Hematopoietic multipotent progenitor cell treated with erythropoietin and hydrocortisone succinate and interleukin-3 and kit ligand, for 17 days (in vitro differentiated cells): ENCODE results near the gene SCD.
"Not testable (repeated sequence)": the region's sequence is repeated elsewhere in the genome, so short reads cannot be mapped to it uniquely, and the experiment has no call there.

Source experiments
- DNase-seq: peaks from one replicate; pipeline ENCODE4 v3.0.0-alpha.2; 2015; ENCODE audit warnings: low spot score

Gene SCD

DNA sequence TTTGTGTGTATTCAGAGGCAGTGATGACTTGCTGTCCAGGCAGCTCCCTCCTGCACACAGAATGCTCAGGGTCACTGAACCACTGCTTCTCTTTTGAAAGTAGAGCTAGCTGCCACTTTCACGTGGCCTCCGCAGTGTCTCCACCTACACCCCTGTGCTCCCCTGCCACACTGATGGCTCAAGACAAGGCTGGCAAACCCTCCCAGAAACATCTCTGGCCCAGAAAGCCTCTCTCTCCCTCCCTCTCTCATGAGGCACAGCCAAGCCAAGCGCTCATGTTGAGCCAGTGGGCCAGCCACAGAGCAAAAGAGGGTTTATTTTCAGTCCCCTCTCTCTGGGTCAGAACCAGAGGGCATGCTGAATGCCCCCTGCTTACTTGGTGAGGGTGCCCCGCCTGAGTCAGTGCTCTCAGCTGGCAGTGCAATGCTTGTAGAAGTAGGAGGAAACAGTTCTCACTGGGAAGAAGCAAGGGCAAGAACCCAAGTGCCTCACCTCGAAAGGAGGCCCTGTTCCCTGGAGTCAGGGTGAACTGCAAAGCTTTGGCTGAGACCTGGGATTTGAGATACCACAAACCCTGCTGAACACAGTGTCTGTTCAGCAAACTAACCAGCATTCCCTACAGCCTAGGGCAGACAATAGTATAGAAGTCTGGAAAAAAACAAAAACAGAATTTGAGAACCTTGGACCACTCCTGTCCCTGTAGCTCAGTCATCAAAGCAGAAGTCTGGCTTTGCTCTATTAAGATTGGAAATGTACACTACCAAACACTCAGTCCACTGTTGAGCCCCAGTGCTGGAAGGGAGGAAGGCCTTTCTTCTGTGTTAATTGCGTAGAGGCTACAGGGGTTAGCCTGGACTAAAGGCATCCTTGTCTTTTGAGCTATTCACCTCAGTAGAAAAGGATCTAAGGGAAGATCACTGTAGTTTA, 15.8 kb downstream of the SCD start:
- no peak for DNase-seq

DNA sequence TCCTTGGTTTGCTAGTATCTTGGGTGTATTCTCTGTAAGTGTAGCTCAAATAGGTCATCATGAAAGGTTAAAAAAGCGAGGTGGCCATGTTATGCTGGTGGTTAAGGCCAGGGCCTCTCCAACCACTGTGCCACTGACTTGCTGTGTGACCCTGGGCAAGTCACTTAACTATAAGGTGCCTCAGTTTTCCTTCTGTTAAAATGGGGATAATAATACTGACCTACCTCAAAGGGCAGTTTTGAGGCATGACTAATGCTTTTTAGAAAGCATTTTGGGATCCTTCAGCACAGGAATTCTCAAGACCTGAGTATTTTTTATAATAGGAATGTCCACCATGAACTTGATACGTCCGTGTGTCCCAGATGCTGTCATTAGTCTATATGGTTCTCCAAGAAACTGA, 17.1 kb downstream of the SCD start:
- no peak for DNase-seq

- peak; percentile 68 for DNase-seq
Observed at GRCh38 chr10:100364735-100365391, 17.8 kb downstream of the SCD start.

GRCh38 chr10:100368721-100369120, 21.7 kb downstream of the SCD start:
- no peak for DNase-seq

DNA sequence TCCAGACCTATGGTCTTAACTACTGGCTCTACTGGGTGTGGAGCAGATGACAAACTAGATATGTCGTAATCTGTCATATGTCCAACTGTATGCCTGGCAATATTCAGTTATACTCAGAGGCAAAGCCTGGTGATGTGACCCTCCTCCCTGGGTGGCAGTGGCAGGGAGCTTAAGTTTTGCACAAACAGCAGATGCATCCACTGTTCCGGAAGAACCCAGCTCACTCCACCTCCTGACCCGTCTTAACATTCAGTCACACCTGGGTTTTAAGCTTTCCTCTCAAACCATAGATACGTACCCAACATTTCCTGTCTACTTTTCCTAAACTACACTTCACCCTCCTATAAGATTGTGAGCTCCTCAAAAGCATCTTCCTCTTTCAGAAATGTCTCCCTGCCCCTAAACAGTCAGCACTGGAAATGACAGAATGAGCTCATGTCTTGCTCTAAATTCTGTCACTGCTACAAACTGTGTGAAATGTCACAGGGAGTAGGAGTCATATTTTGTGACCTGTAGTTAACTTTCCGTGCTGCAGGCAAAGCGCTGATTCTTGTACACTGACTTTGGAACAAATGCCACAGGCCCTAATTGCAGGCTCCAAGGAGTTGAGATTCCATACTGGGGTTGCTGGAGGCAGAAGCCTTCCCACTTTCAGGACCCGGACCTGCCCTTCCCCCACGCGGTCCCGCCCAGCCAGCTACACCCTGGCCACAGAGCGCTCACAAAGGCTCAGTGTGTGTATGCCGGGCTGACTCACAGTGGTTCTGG, 23.9 kb downstream of the SCD start:
- DNase-seq: peak; percentile 74

GRCh38 chr10:100371482-100372027, 24.5 kb downstream of the SCD start:
- DNase-seq: no peak

DNA sequence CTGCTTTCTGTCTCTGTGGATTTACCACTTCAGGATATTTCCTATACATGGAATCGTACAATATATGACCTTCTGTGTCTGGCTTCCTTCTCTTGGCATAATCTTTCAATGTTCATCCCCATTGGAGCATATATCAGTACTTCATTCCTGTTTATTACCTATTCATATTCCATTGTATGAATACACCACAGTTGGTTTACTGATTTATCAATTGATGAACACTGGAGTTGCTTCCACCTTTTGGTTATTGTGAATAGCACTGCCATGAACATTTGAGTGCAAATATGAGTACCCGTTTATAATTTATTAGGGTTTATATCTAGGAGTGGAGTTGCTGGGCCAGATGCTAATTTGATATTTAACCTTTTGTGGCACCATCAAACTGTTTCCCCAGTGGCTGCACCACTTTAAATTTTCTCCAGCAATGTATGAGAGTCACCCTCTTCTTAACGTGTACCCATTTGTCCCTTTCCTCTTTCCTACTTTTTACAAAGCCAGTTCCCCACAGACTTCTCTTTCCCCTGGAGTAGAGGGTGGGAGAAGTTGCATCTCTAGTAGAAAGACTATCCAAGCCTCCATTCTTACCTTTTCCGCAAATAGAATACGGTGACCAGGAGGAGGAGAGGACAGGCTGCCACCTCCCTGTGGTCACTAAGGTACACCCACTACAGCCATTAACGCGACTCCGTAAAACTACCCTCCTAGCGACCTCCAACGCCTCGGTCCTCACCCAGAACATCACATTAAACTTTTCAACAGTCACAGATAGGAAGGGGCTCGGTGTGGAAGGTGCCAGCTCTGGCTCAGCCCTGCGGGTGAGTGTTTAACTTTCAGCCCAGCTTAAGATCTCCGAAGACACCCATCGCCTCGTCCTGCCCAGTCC, 25.6 kb downstream of the SCD start:
- peak; percentile 45 for DNase-seq

DNA sequence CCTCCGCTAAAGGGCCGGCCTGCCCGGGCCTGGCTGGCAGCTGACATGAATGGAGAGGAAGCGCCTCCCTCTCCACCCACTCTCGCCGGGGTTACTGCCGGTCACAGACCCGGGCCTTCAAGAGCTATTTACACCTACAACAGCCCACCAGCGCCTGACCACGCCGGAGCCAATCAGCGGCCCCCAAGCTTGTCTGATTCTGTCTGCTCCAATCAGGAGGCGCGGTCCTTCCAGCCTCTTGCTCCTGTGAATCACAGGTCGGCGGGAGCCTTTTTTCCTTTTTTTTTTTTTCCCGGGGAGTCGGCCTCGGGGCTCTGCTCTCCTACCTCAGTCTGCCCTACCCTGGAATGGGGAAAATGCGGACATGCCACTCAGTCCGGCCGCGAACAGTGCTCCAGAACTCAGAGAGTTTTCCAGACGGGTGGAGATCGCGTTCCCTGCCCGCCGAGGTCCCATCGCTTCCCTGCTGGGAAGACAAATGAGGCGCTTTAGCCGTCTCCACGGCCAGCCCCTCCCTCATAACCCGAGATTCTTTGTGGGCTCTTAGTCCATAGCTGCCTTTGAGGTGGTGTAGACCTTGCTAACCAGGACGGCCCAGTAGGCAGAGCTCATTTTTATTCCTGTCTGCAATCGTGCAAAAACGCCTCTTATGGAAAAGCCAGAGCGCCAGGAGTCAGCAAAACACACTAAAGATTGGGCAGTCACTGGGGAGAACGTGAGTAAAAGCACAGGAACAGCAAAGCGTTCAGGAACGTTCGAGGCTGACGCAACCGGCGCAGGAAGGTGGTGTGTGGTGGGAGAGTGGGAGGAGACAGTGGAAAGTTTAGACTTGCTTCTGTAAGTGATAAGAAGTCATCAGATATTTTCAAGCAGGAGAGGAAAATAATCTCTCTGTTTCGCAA, 26.5 kb downstream of the SCD start:
- DNase-seq: peak; percentile 96

- no peak for DNase-seq
Observed at GRCh38 chr10:100374200-100374655, 27.2 kb downstream of the SCD start.

DNA sequence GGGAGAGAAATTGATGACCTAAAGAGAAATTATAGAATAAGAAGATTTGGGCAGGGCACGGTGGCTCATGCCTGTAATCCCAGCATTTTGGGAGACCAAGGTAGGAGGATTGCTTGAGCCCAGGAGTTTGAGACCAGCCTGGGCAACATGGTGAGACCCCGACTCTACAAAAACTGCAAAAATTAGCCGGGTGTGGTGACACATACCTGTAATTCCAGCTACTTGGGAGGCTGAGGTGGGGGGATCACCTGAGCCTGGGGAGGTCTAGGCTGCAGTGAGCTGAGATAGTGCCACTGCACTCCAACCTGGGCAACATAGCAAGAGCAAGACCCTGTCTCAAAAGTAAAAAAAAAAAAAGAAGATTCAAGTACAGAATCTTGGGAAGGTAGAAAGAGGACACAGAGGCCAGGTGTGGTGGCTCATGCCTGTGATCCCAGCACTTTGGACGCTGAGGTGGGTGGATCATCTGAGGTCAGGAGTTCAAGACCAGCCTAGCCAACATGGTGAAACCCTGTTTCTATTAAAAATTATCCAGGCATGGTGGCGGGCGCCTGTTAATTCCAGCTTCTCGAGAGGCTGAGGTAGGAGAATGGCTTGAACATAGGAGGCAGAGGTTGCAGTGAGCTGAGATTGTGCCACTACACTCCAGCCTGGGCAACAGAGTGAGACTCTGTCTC, 27.8 kb downstream of the SCD start:
- DNase-seq: not testable (repeated sequence)

DNA sequence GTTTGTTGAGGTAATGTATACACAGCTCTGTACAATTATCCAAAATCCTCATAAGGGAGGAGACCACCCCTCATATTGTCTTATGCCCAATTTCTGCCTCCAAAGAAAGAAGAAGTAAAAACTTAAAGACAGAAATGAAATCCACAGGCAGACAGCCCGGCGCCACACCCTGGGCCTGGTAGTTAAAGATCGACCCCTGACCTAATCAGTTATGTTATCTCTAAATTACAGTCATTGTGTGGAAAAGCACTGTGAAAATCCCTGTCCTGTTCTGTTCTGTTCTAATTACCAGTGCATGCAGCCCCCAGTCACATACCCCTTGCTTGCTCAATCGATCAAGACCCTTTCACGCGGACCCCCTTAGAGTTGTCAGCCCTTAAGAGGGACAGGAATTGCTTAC, 29.6 kb downstream of the SCD start:
- DNase-seq: not testable (repeated sequence)

GRCh38 chr10:100377830-100378229, 30.8 kb downstream of the SCD start:
- DNase-seq: no peak

GRCh38 chr10:100380400-100380799, 33.4 kb downstream of the SCD start:
- DNase-seq: no peak

DNA sequence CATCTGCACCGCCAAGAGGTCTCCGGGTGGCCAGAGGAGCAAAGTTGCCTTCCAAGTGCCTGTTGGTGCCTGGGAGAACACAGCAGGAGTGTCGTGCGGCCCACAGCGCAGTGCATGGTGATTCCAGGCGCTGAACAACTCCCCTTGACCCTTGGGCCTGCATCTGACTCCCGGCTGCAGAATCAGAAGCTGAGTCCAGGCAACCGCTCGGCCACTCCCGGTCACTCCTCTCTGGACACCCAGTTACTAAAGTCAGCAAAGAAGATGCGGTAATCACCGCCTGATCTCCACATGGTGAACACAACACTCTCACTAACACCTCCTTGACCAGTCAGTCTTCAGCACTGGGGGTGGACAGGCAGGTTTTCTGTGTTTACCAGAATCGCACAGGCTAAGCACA, 35.5 kb downstream of the SCD start:
- DNase-seq: no peak

GRCh38 chr10:100383251-100383650, 36.2 kb downstream of the SCD start:
- DNase-seq: no peak

DNA sequence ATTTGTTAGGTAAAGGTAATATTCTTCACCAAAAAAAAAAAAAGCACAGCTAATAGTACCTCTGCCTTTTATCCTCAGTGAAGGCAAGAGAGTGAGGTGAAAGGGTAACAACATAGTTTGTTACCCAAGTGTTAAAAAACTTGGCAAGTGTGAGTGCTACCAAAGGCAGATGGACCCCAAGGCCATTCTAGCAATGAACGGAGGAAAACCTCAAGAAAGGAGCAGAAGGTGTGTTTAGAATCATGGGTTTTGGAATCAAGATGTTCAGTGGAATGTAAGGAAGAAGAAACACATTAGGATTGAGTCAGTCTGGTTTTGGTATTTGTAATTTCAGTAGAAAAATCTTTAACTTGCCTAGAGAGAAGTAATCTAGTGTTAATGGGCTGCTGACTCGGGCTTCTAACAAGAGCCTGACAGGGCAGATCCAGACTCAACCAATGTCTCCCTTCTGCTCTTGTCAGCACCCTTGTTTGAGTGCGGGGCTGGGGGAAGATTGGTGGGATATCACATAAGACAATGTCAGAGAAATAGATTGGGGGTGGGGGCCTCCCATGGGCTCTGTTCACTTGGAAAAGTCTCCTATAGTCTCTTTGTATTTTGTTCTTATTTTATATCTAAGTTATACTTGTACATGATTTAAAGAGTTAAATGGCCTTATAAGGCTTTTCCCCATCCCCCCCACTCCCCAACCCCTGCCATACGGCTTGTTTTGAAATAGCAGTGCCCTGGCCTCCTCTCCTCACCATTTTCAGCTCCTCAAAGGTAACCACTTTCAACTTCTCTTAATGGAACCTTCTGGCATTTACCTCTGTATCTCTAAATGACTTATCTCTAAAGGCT, 44.4 kb downstream of the SCD start:
- no peak for DNase-seq

DNA sequence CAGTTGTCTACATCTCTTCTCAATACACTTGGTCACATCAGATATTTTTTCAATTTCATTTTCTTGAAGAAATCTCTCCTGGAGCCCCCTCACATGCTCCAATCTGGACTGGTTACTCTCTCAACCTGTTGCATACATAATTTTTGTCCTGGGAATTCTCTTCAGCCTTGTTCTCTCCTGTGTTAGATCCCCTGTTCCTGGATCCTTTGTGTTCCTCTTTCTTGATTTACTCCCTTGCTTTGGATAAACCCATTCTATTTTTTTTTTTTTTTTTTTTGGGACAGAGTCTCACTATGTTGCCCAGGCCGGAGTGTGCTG, 45.6 kb downstream of the SCD start:
- no peak for DNase-seq

GRCh38 chr10:100395626-100396025, 48.6 kb downstream of the SCD start:
- peak; percentile 3 for DNase-seq

- DNase-seq: peak; percentile 3
Observed at GRCh38 chr10:100396605-100397004, 49.6 kb downstream of the SCD start.
